Keratinocyte (primary cell): Measurements from ENCODE around the gene EPB41.

Experiments
- EZH2 ChIP-seq: IDR thresholded peaks from one replicate; pipeline ENCODE4 v1.6.1; 2012; ENCODE audit warnings: inconsistent platforms, mild to moderate bottlenecking, low read length, moderate library complexity
- TF ChIP-seq, protein P1 (sequence below), 3 experiments: IDR thresholded peaks in 1 of 3; conservative IDR thresholded peaks in 1 of 3; optimal IDR thresholded peaks in 1 of 3; 2 replicates in 2 of 3; 3 replicates in 1 of 3; pipeline versions ENCODE3 to v1.5.1; 2011; ENCODE audit warnings: low read length in 3 of 3, mild to moderate bottlenecking in 3 of 3, moderate library complexity in 2 of 3, control low read depth in 1 of 3, inconsistent platforms in 1 of 3; ENCODE audit not compliant: insufficient read depth in 2 of 3; ENCODE audit errors: extremely low read depth in 1 of 3

GRCh38 chr1:28926629-28927265, 12.4 kb downstream of the EPB41 start:
- TF ChIP-seq EZH2: no peak
- TF ChIP-seq, protein P1, sequence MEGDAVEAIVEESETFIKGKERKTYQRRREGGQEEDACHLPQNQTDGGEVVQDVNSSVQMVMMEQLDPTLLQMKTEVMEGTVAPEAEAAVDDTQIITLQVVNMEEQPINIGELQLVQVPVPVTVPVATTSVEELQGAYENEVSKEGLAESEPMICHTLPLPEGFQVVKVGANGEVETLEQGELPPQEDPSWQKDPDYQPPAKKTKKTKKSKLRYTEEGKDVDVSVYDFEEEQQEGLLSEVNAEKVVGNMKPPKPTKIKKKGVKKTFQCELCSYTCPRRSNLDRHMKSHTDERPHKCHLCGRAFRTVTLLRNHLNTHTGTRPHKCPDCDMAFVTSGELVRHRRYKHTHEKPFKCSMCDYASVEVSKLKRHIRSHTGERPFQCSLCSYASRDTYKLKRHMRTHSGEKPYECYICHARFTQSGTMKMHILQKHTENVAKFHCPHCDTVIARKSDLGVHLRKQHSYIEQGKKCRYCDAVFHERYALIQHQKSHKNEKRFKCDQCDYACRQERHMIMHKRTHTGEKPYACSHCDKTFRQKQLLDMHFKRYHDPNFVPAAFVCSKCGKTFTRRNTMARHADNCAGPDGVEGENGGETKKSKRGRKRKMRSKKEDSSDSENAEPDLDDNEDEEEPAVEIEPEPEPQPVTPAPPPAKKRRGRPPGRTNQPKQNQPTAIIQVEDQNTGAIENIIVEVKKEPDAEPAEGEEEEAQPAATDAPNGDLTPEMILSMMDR (optimal IDR thresholded peaks at IDR 0.05 in 1 of 3, IDR thresholded peaks at IDR 0.05 in 1 of 3, conservative IDR thresholded peaks at IDR 0.05 in 1 of 3; ENCODE audit: extremely low read depth in 1 of 3, insufficient read depth in 2 of 3, low read length in 3 of 3): no peak
